Ovary (tissue), 3 donors: ENCODE results near the gene ELFN1.

ENCODE experiments used
- CTCF ChIP-seq, 3 donors: fragments of 450-650 bp in 2 of 3; fragments of 200-600 bp in 1 of 3; IDR thresholded peaks; one replicate each; pipeline versions ENCODE4 v1.5.1 to v1.8.0; 2016 to 2022; ENCODE audit warnings: antibody characterized with exemption in 3 of 3, mild to moderate bottlenecking in 1 of 3
- EP300 ChIP-seq: sonication (generic); formaldehyde crosslinking; IDR thresholded peaks from one replicate; pipeline ENCODE4 v1.6.1; 2017; ENCODE audit warnings: antibody characterized with exemption
- POLR2A ChIP-seq: fragments of 450-650 bp; IDR thresholded peaks from one replicate; pipeline ENCODE4 v1.6.1; 2017; ENCODE audit warnings: antibody characterized with exemption, mild to moderate bottlenecking, moderate library complexity
- donor health status: DM: no; HTN: no; CAD: no.

- no peak for TF ChIP-seq CTCF (IDR thresholded peaks at IDR 0.05)
- TF ChIP-seq EP300, result no peak
- TF ChIP-seq POLR2A, result no peak
These were observed 2.9 kb downstream of the ELFN1 start for GRCh38 chr7:1672851-1673486.
